ENCODE data around the gene HIRA.

The HIRA gene

DNA sequence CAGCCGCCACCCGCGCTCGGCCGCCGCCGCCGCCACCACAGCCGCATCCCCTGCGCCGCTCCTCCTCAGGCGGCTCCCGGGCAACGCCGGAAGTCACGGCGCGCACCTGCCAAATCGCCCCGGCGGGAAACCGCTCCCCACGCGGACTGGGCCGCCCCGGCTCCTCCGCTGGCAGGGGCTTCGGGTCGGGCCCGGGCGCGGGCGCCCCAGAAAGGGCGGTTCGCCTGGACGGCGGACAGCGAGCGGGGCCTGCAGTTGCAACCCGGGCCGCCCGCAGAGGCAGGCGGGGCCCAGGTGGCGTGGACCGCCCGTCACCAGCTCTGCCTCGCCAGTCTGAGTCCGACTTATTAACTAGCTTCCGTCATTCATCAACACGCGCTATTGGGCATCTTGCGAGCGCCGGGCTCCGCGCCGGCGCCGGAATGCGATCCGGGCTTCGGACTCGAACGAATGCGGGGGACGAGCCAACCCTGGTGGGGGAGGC is at the start of gene HIRA:
Gene HIRA, minus strand, starts transcription at position 85 of the 484 bp plus-strand sequence. CDS start 257 bp downstream, outside the sequence.
- peak; percentile 75 for DNase-seq

- DNase-seq = no peak
These were observed 49.3 kb upstream of the HIRA start for GRCh38 chr22:19480789-19481188.

GRCh38 chr22:19480173-19480568 is 48.6 kb upstream of the HIRA start:
- peak; percentile 35 for DNase-seq

DNA sequence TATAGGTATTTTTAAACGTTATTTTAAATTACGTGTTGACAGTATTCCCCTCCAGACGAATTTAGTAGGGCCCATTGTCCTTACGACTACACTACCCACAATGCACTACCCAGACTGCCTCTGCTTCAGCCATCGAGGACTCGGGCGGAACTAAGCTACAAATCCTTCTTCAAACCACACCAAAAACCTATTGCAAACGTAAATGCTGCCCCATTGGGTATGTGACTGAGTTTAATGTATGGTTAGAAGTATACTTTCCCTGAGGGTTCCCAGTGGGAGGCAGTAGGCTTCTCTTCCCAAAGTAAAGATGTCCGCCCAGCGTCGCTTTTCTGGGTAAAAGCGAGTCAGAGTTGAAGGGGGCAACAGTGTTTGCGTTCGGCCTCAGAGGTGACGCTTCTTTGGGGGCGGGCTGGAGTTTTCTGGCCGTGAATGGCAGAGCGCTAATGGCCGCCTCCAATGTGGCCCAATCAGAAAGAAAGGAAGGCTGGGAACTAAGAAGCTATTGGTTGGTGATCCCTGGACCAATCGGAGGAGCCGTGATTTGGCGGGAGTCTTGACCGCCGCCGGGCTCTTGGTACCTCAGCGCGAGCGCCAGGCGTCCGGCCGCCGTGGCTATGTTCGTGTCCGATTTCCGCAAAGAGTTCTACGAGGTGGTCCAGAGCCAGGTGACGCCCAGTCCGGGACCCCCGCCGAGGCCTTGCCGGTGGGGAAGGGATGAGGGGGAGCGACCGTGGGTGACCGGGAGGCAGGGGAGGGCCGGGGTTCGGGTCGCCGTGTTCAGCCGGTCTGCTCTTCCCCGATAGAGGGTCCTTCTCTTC is 48.0 kb upstream of the HIRA start, which contains the start of gene CDC45:
Gene CDC45, plus strand, starts transcription at position 566 of the 818 bp plus-strand sequence. Its CDS starts 49 bp downstream, at position 615.
- peak; percentile 97 for DNase-seq

GRCh38 chr22:19478901-19479354 is 47.4 kb upstream of the HIRA start, which contains the start of gene UFD1:
Gene UFD1, minus strand, starts transcription at chr22:19479193. Its CDS starts 108 bp downstream, at chr22:19479085.
- DNase-seq = peak; percentile 82

DNA sequence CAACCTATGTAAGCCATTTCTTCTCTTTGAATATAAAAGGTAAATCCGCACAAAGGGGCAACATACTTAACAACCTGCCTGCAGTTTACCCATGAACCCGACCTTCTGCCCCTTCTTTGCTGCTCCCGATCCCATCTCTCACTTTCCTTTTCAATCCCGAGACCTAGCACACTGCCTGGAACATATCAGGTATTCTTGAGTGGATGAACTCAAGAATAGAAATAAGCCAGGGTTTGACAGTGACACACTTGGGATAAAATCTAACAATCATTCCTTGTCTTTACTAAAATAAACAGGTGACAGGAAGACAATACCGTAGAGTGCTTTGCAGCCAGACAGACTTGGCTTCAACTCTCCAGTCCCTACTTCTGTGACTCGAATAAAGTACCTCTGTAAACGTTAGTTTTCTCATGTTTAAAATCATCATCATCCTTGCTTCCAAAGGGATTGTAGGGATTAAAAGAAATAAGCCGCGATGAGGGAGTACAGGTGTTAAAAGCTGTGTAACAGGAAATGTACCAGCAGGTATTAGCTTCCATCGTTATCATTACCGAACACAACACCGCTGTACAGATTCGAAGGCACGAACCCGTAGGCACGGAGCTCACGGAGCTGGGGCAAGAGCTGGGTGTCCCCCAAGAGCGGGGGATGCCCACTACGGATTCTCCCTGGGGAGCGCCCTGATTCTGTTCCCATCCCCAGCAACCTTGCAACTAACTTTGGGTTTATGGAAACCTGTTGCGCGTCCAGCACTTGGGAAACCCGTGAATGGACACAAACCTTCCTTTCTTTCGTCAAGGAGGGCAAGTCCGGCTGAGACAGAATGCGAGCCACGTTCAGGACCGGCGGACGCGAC is 46.7 kb upstream of the HIRA start:
- peak; percentile 22 for DNase-seq

- no peak for DNase-seq
These were observed 46.0 kb upstream of the HIRA start for GRCh38 chr22:19477321-19478044.

- DNase-seq = no peak
These were observed 44.5 kb upstream of the HIRA start for GRCh38 chr22:19476023-19476422.

GRCh38 chr22:19473578-19473977 is 42.0 kb upstream of the HIRA start:
- no peak for DNase-seq

DNA sequence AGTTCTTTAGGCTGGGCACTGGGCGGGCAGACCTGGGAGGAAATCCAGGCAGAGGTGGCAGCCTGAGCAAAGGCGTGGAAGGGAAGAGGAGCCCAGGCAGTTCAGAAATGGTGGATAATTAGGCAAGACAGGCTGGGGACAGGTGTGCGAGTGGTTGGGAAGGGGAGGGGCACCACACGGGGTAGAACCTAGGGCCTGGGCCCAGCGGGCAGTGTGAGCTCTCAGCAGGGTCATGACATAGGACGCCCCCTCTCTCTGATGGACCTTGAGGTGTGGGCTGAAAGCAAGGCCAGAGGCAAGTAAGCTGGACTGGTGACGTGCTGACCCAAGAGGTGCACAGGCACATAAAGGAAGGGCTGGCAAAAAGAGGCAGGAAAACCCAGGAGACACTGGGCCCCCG is 40.7 kb upstream of the HIRA start:
- DNase-seq = no peak

DNA sequence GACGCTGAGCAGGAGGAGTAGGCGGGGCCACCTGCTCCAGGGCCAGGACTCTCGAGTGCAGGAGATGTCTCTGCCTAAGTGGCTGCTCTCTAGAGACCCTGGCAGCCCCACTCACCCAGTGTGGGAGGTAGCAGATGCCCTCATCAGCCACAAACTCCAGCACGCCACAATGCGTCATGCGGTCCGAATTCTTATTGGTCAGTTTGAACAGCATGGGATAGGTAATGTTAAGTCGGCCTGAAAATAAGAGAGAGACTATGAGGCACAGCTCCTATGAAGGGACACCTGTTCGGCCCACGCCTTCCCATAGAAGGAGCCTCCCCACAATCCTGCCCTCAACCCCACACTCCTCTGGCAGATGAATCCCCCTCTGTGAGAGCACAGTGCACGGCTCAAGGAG is 40.0 kb upstream of the HIRA start:
- DNase-seq = no peak

DNA sequence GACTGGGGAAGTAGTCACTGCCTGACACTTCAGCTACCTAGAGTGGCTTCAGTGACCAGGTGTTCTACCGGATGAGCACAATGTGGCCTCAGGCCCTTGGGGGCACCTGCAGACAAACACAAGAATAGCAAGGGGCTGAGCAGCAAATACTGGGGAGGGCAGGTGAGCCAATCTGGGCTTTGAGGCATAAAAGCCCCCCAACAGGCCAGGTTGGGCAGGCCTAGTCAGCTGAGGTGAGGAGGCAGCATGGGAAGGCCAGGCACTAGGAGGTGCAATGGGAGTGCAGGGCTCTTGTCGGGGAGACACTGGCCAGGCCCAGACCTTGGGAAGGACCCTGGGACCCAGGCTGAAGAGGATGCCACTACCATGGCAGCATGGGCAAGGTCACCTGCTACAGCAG is 38.5 kb upstream of the HIRA start:
- no peak for DNase-seq

DNA sequence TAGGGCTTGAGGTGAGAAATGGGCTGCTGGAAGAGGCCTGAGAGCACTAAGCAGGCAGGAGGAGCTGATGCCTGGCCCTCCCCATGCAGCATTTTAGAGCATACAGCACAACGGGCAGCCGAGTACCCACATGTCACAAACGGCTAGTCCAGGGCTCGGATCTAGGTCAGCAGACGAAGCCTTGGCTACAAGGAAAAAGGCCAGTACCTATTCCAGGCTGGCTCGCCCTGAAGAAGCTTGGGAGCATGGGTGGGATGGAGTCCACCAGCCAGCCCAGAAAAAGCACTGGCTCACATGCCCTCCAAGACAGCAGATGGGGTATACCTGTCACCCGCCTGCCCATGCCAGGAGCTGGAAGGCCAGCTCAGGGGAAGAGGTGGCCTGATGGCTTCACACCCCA is 37.9 kb upstream of the HIRA start:
- no peak for DNase-seq

- DNase-seq = no peak
These were observed 36.4 kb upstream of the HIRA start for GRCh38 chr22:19467912-19468311.

- no peak for DNase-seq
These were observed 35.6 kb upstream of the HIRA start for GRCh38 chr22:19466848-19467752.

DNA sequence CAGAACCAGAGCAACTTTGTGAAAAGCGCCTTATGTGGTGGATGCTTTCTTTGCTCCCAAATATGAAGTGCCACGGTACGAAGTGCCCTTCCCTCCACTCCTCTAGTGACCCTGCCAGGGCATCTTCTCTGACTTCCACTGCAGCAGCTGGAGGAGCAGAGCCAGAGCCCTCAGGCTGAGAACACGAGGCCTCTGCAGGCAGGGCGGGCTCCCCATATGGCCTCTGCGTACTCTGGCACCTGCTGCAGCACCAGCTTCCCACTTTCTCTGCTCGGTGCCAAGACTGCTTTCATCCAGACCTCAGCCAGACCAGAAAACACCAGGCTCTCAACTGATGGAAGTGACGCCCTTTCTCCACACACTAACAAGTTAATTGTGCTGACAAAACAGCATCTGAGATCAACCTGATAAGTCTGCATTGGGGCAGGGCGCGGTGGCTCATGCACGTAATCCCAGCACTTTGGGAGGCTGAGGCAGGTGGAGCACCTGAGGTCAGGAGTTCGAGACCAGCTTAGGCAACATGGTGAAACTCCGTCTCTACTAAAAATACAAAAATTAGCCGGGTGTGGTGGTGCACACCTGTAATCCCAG is 34.7 kb upstream of the HIRA start:
- DNase-seq = no peak

DNA sequence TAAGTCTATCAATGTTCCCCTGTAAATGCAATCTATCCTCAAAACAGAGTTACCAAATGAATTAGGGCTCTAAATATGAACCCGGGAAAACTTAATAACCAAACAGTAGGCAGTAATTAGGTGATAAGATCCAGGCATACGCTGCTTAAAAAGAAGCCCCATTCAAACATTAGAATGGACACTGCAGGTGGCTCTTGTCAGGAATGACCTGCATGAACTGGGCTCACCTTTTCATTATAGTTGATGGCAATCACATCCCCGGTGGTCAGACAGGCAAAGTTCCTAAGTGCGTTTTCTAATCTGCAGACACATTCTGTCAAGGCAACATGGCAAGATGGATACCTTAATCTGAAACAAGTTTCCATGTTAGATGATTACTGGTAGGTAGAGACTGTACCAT is 33.4 kb upstream of the HIRA start:
- no peak for DNase-seq

- DNase-seq = no peak
These were observed 33.0 kb upstream of the HIRA start for GRCh38 chr22:19464546-19464945.

GRCh38 chr22:19463491-19464469 is 32.2 kb upstream of the HIRA start:
- no peak for DNase-seq

GRCh38 chr22:19463008-19463407 is 31.5 kb upstream of the HIRA start:
- DNase-seq = no peak

Measured in NCI-H82 (cell line).